ENCODE measurements around the gene ZFP64.

The ZFP64 gene

DNA sequence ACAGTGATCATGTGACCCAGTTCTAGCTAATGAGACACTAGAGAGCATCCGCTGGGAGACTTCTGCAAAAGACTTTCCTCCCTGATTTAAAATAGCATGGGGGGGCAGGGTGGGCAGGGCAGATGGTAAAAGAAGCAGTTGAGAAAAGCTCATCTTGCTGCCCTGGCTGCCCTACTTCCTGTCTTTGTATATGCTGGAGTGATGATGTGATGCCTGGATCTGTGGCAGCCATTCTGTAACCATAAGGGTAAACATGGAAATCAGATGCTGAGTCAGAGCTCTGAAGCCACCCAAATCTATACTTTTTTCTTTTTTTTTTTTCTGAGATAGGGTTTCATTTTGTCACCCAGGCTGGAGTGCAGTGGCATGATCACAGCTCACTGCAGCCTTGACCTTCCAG lies 25.4 kb downstream of the ZFP64 start:
- no peaks in the 10 kb centered on the region for H3K4me1 ChIP-seq (ENCODE audit: control insufficient read depth, low read length)
- peaks cover 12% of the 10 kb centered on the region for H3K36me3 ChIP-seq (ENCODE audit: control insufficient read depth, low read length)
- no peaks in the 10 kb centered on the region for H3K9me3 ChIP-seq (ENCODE audit: control insufficient read depth, insufficient read depth, low read length)
- no peaks in the 10 kb centered on the region for H3K27me3 ChIP-seq (ENCODE audit: control insufficient read depth, low read length)
- H3K4me3 ChIP-seq (ENCODE audit: low read length), result no peak overlapping the region
- TF ChIP-seq, protein P1, sequence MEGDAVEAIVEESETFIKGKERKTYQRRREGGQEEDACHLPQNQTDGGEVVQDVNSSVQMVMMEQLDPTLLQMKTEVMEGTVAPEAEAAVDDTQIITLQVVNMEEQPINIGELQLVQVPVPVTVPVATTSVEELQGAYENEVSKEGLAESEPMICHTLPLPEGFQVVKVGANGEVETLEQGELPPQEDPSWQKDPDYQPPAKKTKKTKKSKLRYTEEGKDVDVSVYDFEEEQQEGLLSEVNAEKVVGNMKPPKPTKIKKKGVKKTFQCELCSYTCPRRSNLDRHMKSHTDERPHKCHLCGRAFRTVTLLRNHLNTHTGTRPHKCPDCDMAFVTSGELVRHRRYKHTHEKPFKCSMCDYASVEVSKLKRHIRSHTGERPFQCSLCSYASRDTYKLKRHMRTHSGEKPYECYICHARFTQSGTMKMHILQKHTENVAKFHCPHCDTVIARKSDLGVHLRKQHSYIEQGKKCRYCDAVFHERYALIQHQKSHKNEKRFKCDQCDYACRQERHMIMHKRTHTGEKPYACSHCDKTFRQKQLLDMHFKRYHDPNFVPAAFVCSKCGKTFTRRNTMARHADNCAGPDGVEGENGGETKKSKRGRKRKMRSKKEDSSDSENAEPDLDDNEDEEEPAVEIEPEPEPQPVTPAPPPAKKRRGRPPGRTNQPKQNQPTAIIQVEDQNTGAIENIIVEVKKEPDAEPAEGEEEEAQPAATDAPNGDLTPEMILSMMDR (IDR thresholded peaks at IDR 0.05; ENCODE audit: low read depth, low read length, poor library complexity, severe bottlenecking), result no peak
- TF ChIP-seq EZH2phosphoT487 (IDR thresholded peaks at IDR 0.05; ENCODE audit: borderline replicate concordance, low read length), result no peak
- no peak overlapping the region for H3K4me2 ChIP-seq (ENCODE audit: low read length)
- H3F3A ChIP-seq (ENCODE audit: control insufficient read depth, insufficient read depth), result no peaks in the 10 kb centered on the region
- no peak overlapping the region for H3K27ac ChIP-seq (ENCODE audit: low read depth, low read length)
- no peaks in the 10 kb centered on the region for H3K79me2 ChIP-seq (ENCODE audit: control insufficient read depth, low read length)
- H3K9me2 ChIP-seq (replicated peaks; ENCODE audit: control insufficient read depth, low read length), result no peaks in the 10 kb centered on the region
- no peaks in the 10 kb centered on the region for H4K20me1 ChIP-seq (ENCODE audit: control insufficient read depth, insufficient read depth, low read depth, low read length)

DNA sequence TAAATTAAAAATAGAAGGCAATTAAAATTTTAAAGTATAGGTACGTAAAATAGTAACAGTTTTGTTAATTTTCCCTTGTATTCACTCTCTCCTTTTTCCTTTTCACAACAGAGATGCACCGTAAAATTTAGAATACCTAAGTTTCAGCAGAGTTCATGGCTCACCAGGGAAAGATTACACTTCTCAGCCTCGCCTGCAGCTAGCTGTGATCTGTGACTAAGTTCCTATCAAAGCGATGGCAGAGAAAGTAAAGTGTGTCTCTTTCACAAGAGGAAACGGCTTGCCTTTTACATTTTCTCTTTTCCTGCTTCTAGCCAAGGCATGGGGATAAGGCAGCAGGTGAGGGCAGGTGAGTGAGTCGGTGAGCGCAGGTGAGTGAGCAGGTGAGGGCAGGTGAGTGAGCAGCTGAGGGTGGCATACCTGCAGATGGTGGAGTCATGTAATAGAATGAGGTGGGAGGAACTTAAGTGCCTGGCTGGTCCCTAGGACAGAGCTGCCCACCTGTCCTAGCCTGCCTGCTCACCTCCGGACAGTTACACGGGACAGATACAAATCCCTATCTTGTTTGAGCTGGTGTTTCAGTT lies 30.9 kb downstream of the ZFP64 start:
- Histone ChIP-seq H3K4me3 (ENCODE audit: low read length) (no peak overlapping the region), H4K20me1 (ENCODE audit: control insufficient read depth, insufficient read depth, low read depth, low read length) (no peaks in the 10 kb centered on the region), H3K4me2 (ENCODE audit: low read length) (no peak overlapping the region), H3K9me3 (ENCODE audit: control insufficient read depth, insufficient read depth, low read length) (no peaks in the 10 kb centered on the region), H3K9me2 (replicated peaks; ENCODE audit: control insufficient read depth, low read length) (no peaks in the 10 kb centered on the region), H3F3A (ENCODE audit: control insufficient read depth, insufficient read depth) (no peaks in the 10 kb centered on the region), H3K36me3 (ENCODE audit: control insufficient read depth, low read length) (peaks cover 33% of the 10 kb centered on the region), H3K27ac (ENCODE audit: low read depth, low read length) (no peak overlapping the region), H3K4me1 (ENCODE audit: control insufficient read depth, low read length) (no peaks in the 10 kb centered on the region), H3K27me3 (ENCODE audit: control insufficient read depth, low read length) (no peaks in the 10 kb centered on the region), H3K79me2 (ENCODE audit: control insufficient read depth, low read length) (no peaks in the 10 kb centered on the region)
- TF ChIP-seq EZH2phosphoT487 (IDR thresholded peaks at IDR 0.05; ENCODE audit: borderline replicate concordance, low read length), result no peak
- TF ChIP-seq, protein P1 (IDR thresholded peaks at IDR 0.05; ENCODE audit: low read depth, low read length, poor library complexity, severe bottlenecking), result no peak

DNA sequence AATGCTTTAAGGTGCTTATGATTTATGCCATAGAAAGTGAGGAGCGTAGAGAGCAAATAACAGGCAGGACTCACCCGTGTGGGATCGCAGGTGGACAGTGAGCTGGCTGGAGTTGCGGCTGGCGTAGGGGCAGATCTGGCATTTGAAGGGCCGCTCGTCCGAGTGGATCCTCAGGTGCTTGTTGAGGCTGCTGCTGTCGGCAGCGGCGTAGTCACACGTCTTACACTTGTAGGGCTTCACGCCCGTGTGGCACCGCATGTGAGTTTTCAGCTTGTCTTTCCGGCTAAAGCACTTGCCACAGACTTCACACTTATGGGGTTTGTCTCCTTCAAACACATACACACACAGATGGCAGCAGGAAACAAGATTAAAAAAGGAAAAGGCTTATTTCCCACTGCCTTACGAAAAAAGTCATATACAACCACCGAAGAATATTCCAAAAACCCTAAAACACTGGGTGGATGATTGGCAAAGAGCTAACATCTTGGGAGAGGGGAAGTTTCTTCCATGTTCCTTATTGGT lies 31.5 kb downstream of the ZFP64 start:
- H3K4me2 ChIP-seq (ENCODE audit: low read length), result no peak overlapping the region
- H3K4me3 ChIP-seq (ENCODE audit: low read length), result no peak overlapping the region
- H3K36me3 ChIP-seq (ENCODE audit: control insufficient read depth, low read length), result peaks cover 30% of the 10 kb centered on the region
- no peaks in the 10 kb centered on the region for H3F3A ChIP-seq (ENCODE audit: control insufficient read depth, insufficient read depth)
- no peak overlapping the region for H3K27ac ChIP-seq (ENCODE audit: low read depth, low read length)
- H3K27me3 ChIP-seq (ENCODE audit: control insufficient read depth, low read length), result no peaks in the 10 kb centered on the region
- TF ChIP-seq, protein P1 (IDR thresholded peaks at IDR 0.05; ENCODE audit: low read depth, low read length, poor library complexity, severe bottlenecking), result no peak
- TF ChIP-seq EZH2phosphoT487 (IDR thresholded peaks at IDR 0.05; ENCODE audit: borderline replicate concordance, low read length), result no peak
- H3K79me2 ChIP-seq (ENCODE audit: control insufficient read depth, low read length), result no peaks in the 10 kb centered on the region
- no peaks in the 10 kb centered on the region for H4K20me1 ChIP-seq (ENCODE audit: control insufficient read depth, insufficient read depth, low read depth, low read length)
- H3K4me1 ChIP-seq (ENCODE audit: control insufficient read depth, low read length), result no peaks in the 10 kb centered on the region
- H3K9me3 ChIP-seq (ENCODE audit: control insufficient read depth, insufficient read depth, low read length), result no peaks in the 10 kb centered on the region
- no peaks in the 10 kb centered on the region for H3K9me2 ChIP-seq (replicated peaks; ENCODE audit: control insufficient read depth, low read length)
